Measurements from ENCODE around the gene HDHD5. TPM values are rescaled to one million over a fixed set of nuclear protein-coding genes. Genes with fewer than 3 reads are reported as not detected.

HDHD5 gene
- polyA plus RNA-seq, 1 donor from 2014 or later: 91.3 TPM

GRCh38 chr22:17198170-17199002, 39.3 kb upstream of the HDHD5 start:
- Histone ChIP-seq H2AFZ (ENCODE audit: low read depth, low read length) (peak overlapping the region; percentile 69), H3K79me2 (replicated peaks; ENCODE audit: insufficient read depth, low read length) (no peaks in the 10 kb centered on the region), H3K36me3 (ENCODE audit: insufficient read depth, low read length) (no peaks in the 10 kb centered on the region), H3K4me3 (ENCODE audit: low read length) (peak overlapping the region; percentile 65), H3K4me2 (ENCODE audit: low read length) (peak overlapping the region; percentile 47), H3K9me2 (ENCODE audit: insufficient read depth, low read length) (no peaks in the 10 kb centered on the region), H3K27me3 (ENCODE audit: insufficient read depth, low read depth, low read length) (no peaks in the 10 kb centered on the region), H4K20me1 (ENCODE audit: insufficient read depth) (no peaks in the 10 kb centered on the region), H3K9ac (ENCODE audit: low read length) (peak overlapping the region; percentile 90), H3F3A (ENCODE audit: insufficient read depth, low read length, poor library complexity, severe bottlenecking) (no peaks in the 10 kb centered on the region), H3K9me3 (ENCODE audit: low read length) (no peaks in the 10 kb centered on the region), H3K27ac (ENCODE audit: low read length) (peak overlapping the region; percentile 99)
- TF ChIP-seq EZH2 (IDR thresholded peaks at IDR 0.05; ENCODE audit: borderline replicate concordance, insufficient read depth, low read length, poor library complexity, severe bottlenecking) (no peak), RAD21 (conservative IDR thresholded peaks at IDR 0.05) (peak; percentile 63), POLR2AphosphoS5 (IDR thresholded peaks at IDR 0.05) (peak; percentile 90), CTCF (IDR thresholded peaks at IDR 0.05; ENCODE audit: poor library complexity, severe bottlenecking) (peak; percentile 58), EP300 (conservative IDR thresholded peaks at IDR 0.05; ENCODE audit: poor library complexity, severe bottlenecking) (peak; percentile 99), REST (IDR thresholded peaks at IDR 0.05; ENCODE audit: borderline replicate concordance) (peak; percentile 54), MXI1 (conservative IDR thresholded peaks at IDR 0.05; ENCODE audit: poor library complexity, severe bottlenecking) (peak; percentile 29), TAF1 (IDR thresholded peaks at IDR 0.05; ENCODE audit: low read depth) (peak; percentile 30), SMC3 (conservative IDR thresholded peaks at IDR 0.05; ENCODE audit: poor library complexity) (peak; percentile 62)

- no peak overlapping the region for H3K27ac ChIP-seq (ENCODE audit: low read length)
Measured at GRCh38 chr22:17194213-17194612, 35.1 kb upstream of the HDHD5 start.

More at GRCh38 chr22:17194213-17194612, 35.1 kb upstream of the HDHD5 start:
- no peak overlapping the region for H3K4me3 ChIP-seq (ENCODE audit: low read length)
- no peaks in the 10 kb centered on the region for H3F3A ChIP-seq (ENCODE audit: insufficient read depth, low read length, poor library complexity, severe bottlenecking)
- no peaks in the 10 kb centered on the region for H3K27me3 ChIP-seq (ENCODE audit: insufficient read depth, low read depth, low read length)
- TF ChIP-seq MXI1 (conservative IDR thresholded peaks at IDR 0.05; ENCODE audit: poor library complexity, severe bottlenecking): no peak
- no peak for TF ChIP-seq EP300 (conservative IDR thresholded peaks at IDR 0.05; ENCODE audit: poor library complexity, severe bottlenecking)
- no peaks in the 10 kb centered on the region for H3K9me2 ChIP-seq (ENCODE audit: insufficient read depth, low read length)
- no peaks in the 10 kb centered on the region for H4K20me1 ChIP-seq (ENCODE audit: insufficient read depth)
- no peaks in the 10 kb centered on the region for H3K79me2 ChIP-seq (replicated peaks; ENCODE audit: insufficient read depth, low read length)
- H3K36me3 ChIP-seq (ENCODE audit: insufficient read depth, low read length): no peaks in the 10 kb centered on the region
- no peaks in the 10 kb centered on the region for H3K9me3 ChIP-seq (ENCODE audit: low read length)
- H3K4me2 ChIP-seq (ENCODE audit: low read length): no peak overlapping the region
- no peak overlapping the region for H3K9ac ChIP-seq (ENCODE audit: low read length)
- no peak overlapping the region for H2AFZ ChIP-seq (ENCODE audit: low read depth, low read length)

Data from neural cell (in vitro differentiated cells).